ENCODE measurements around the gene GABBR1.

GABBR1 gene

DNA sequence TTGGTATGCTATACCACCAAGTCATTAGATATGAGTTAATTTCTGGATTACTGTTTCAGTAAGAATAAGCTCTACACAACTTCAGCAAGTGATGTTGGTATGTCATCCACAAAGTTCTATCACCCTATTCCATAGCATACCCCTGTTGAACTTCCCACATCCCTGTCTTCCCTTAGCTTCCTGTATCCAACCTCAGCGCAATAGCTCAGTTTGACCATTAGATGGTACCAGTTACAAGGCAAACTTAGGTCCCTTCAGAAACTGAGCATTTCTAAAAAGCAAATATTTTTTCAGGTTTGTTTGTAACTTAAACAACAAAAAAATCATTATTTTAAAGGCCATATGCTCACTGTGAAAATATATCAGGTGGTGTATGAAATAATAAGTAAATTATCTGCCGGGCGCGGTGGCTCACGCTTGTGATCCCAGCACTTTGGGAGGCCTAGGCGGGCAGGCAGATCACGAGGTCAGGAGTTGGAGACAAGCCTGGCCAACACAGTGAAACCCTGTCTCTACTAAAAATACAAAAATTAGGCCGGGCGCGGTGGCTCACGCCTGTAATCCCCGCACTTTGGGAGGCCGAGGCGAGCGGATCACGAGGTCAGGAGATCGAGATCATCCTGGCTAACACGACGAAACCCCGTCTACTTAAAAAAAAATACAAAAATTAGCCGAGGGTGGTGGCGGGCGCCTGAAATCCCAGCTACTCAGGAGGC, 15.1 kb upstream of the GABBR1 start:
- Histone ChIP-seq H3K4me1 (ENCODE audit: control insufficient read depth, insufficient read depth, low read length) (no peaks in the 10 kb centered on the region), H3K9me3 (ENCODE audit: control insufficient read depth, insufficient read depth, low read depth, low read length) (no peaks in the 10 kb centered on the region), H3K27ac (ENCODE audit: extremely low read depth, low read depth, low read length) (no peak overlapping the region), H3K36me3 (ENCODE audit: control insufficient read depth in 2 of 2, insufficient read depth in 1 of 2, low read length in 2 of 2) (no peaks in the 10 kb centered on the region), H3K4me3 (ENCODE audit: low read depth, low read length) (no peak overlapping the region)
- CTCF ChIA-PET: interaction anchor here (0.5 to 10.5 kb wide), 39 partner anchors 9 to 748 kb away, joined by 3 to 287 read pairs (median 4); partner anchors contain the start of genes GABBR1, MOG and OR12D3
- POLR2A ChIA-PET: interaction anchor here (0.9 to 3.4 kb wide), 3 partner anchors 15 to 185 kb away, joined by 3 to 34 read pairs (median 4); partner anchors contain the start of gene GABBR1
- TF ChIP-seq ZNF335 (tag by site-specific recombination; conservative IDR thresholded peaks at IDR 0.05) (peak; percentile 33; the same call in 1 of the 2 replicates), ZBTB1 (tag by site-specific recombination; IDR thresholded peaks at IDR 0.05) (no peak), IKZF3 (tag by site-specific recombination; IDR thresholded peaks at IDR 0.05) (peak; percentile 80), ZNF654 (tag by site-specific recombination; IDR thresholded peaks at IDR 0.05; ENCODE audit: low read depth) (peak; percentile 79)
- TF ChIP-seq, protein P1, sequence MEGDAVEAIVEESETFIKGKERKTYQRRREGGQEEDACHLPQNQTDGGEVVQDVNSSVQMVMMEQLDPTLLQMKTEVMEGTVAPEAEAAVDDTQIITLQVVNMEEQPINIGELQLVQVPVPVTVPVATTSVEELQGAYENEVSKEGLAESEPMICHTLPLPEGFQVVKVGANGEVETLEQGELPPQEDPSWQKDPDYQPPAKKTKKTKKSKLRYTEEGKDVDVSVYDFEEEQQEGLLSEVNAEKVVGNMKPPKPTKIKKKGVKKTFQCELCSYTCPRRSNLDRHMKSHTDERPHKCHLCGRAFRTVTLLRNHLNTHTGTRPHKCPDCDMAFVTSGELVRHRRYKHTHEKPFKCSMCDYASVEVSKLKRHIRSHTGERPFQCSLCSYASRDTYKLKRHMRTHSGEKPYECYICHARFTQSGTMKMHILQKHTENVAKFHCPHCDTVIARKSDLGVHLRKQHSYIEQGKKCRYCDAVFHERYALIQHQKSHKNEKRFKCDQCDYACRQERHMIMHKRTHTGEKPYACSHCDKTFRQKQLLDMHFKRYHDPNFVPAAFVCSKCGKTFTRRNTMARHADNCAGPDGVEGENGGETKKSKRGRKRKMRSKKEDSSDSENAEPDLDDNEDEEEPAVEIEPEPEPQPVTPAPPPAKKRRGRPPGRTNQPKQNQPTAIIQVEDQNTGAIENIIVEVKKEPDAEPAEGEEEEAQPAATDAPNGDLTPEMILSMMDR (tag by site-specific recombination; IDR thresholded peaks at IDR 0.05): peak; percentile 22; the same call in 1 of the 2 replicates
- TF ChIP-seq, protein P2, sequence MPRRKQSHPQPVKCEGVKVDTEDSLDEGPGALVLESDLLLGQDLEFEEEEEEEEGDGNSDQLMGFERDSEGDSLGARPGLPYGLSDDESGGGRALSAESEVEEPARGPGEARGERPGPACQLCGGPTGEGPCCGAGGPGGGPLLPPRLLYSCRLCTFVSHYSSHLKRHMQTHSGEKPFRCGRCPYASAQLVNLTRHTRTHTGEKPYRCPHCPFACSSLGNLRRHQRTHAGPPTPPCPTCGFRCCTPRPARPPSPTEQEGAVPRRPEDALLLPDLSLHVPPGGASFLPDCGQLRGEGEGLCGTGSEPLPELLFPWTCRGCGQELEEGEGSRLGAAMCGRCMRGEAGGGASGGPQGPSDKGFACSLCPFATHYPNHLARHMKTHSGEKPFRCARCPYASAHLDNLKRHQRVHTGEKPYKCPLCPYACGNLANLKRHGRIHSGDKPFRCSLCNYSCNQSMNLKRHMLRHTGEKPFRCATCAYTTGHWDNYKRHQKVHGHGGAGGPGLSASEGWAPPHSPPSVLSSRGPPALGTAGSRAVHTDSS (tag by site-specific recombination; IDR thresholded peaks at IDR 0.05): no peak

DNA sequence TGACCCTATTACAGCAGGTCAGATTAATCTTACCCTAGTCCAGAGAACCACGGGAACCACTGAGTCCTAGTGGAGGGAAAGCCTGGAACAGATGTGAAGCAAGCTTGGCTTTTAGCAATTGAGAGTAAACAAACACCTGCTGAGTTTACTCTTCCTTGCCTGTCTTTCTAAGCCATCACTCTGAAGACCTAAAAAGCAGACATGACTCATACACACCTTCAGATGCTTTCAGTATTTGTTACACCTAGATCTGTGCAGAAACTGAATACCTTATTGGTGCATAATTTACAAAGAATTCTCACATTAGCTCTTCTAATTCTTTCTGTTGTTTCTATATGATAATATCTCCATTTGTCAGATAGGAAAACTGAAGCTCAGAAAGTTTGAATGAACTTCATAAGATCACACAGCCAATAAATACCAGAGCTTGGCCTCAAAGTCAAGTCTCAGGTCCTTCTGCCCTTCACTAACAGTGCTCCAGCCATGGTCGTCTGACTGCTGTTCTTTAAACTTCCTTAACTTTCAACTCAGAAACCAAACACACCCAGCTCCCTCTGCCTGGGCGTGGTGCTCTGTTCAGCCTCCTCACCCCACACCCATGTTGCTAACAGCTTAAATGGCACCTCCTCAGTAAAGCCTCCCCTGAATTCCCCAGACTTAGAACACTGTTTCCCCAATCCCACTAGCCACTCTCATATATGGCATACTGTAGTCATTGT, 8.6 kb upstream of the GABBR1 start:
- H3K36me3 ChIP-seq (ENCODE audit: control insufficient read depth in 2 of 2, insufficient read depth in 1 of 2, low read length in 2 of 2): no peaks in the 10 kb centered on the region
- H3K4me1 ChIP-seq (ENCODE audit: control insufficient read depth, insufficient read depth, low read length): 0 out of 2 replicates have a peak, but pooled peaks cover 5% of the 10 kb centered on the region
- TF ChIP-seq, protein P3, sequence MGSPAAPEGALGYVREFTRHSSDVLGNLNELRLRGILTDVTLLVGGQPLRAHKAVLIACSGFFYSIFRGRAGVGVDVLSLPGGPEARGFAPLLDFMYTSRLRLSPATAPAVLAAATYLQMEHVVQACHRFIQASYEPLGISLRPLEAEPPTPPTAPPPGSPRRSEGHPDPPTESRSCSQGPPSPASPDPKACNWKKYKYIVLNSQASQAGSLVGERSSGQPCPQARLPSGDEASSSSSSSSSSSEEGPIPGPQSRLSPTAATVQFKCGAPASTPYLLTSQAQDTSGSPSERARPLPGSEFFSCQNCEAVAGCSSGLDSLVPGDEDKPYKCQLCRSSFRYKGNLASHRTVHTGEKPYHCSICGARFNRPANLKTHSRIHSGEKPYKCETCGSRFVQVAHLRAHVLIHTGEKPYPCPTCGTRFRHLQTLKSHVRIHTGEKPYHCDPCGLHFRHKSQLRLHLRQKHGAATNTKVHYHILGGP (tag by site-specific recombination; IDR thresholded peaks at IDR 0.05): peak; percentile 31; the same call in 1 of the 2 replicates
- TF ChIP-seq PRDM1 (tag by site-specific recombination; IDR thresholded peaks at IDR 0.05): peak; percentile 58; the same call in 1 of the 2 replicates
- peak; percentile 75 for TF ChIP-seq KLF1 (tag by site-specific recombination; IDR thresholded peaks at IDR 0.05)
- TF ChIP-seq EGR2 (tag by site-specific recombination; IDR thresholded peaks at IDR 0.05; ENCODE audit: low read depth): 0 out of 2 replicates have a peak, but pooled peaks have one; percentile 21
- TF ChIP-seq, protein P4, sequence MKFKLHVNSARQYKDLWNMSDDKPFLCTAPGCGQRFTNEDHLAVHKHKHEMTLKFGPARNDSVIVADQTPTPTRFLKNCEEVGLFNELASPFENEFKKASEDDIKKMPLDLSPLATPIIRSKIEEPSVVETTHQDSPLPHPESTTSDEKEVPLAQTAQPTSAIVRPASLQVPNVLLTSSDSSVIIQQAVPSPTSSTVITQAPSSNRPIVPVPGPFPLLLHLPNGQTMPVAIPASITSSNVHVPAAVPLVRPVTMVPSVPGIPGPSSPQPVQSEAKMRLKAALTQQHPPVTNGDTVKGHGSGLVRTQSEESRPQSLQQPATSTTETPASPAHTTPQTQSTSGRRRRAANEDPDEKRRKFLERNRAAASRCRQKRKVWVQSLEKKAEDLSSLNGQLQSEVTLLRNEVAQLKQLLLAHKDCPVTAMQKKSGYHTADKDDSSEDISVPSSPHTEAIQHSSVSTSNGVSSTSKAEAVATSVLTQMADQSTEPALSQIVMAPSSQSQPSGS (tag by site-specific recombination; IDR thresholded peaks at IDR 0.05; ENCODE audit: low read depth): no peak
- TF ChIP-seq, protein P5, sequence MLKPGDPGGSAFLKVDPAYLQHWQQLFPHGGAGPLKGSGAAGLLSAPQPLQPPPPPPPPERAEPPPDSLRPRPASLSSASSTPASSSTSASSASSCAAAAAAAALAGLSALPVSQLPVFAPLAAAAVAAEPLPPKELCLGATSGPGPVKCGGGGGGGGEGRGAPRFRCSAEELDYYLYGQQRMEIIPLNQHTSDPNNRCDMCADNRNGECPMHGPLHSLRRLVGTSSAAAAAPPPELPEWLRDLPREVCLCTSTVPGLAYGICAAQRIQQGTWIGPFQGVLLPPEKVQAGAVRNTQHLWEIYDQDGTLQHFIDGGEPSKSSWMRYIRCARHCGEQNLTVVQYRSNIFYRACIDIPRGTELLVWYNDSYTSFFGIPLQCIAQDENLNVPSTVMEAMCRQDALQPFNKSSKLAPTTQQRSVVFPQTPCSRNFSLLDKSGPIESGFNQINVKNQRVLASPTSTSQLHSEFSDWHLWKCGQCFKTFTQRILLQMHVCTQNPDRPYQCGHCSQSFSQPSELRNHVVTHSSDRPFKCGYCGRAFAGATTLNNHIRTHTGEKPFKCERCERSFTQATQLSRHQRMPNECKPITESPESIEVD (tag by site-specific recombination; IDR thresholded peaks at IDR 0.05): no peak
- no peak for TF ChIP-seq REPIN1 (tag by site-specific recombination; IDR thresholded peaks at IDR 0.05; ENCODE audit: low read depth)
- CTCF ChIA-PET: interaction anchor here (0.6 to 10.0 kb wide), 9 partner anchors 8 to 608 kb away, joined by 3 to 105 read pairs (median 3); partner anchors contain the start of gene MOG
- no peak overlapping the region for H3K27ac ChIP-seq (ENCODE audit: extremely low read depth, low read depth, low read length)
- POLR2A ChIA-PET: interaction anchor here (0.5 to 1.8 kb wide), 5 partner anchors 8 to 571 kb away, joined by 3 to 8 read pairs (median 4); partner anchors contain the start of gene GABBR1
- no peak overlapping the region for H3K4me3 ChIP-seq (ENCODE audit: low read depth, low read length)
- H3K9me3 ChIP-seq (ENCODE audit: control insufficient read depth, insufficient read depth, low read depth, low read length): no peaks in the 10 kb centered on the region

Data from HEK293 (cell line).